Measurements from ENCODE around the gene MAP2K5. TPM values are rescaled to one million over a fixed set of nuclear protein-coding genes. Genes with fewer than 3 reads are reported as not detected.

MAP2K5 gene
- total RNA-seq, 3 donors from 2014 or later = 26.4 to 36.4 (median 30.3) TPM

DNA sequence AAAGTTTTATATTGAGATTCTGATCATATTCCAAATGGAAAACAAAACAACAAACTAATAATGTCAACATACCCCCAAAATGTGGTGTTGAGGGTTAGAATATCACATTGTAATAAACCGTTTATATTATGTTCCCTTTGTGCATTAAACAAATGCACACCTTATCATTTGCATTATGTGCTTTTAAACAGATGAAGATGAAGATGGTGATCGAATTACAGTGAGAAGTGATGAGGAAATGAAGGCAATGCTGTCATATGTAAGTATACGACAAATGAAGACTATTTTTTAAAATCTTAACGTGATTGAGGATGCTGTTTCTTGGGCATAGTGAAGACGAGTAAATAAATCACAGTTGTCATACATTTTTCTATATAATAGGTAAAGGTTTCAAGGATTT lies 20.6 kb downstream of the MAP2K5 start:
- intact Hi-C loops (cut with DNase I, micrococcal nuclease) = no loop called here
- H3K4me1 ChIP-seq (ENCODE audit: low read depth) = no peaks in the 10 kb centered on the region
- ATAC-seq (no peak), DNase-seq (no peak)
- TF ChIP-seq, protein P1, sequence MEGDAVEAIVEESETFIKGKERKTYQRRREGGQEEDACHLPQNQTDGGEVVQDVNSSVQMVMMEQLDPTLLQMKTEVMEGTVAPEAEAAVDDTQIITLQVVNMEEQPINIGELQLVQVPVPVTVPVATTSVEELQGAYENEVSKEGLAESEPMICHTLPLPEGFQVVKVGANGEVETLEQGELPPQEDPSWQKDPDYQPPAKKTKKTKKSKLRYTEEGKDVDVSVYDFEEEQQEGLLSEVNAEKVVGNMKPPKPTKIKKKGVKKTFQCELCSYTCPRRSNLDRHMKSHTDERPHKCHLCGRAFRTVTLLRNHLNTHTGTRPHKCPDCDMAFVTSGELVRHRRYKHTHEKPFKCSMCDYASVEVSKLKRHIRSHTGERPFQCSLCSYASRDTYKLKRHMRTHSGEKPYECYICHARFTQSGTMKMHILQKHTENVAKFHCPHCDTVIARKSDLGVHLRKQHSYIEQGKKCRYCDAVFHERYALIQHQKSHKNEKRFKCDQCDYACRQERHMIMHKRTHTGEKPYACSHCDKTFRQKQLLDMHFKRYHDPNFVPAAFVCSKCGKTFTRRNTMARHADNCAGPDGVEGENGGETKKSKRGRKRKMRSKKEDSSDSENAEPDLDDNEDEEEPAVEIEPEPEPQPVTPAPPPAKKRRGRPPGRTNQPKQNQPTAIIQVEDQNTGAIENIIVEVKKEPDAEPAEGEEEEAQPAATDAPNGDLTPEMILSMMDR (IDR thresholded peaks at IDR 0.05) = no peak
- no peak overlapping the region for H3K4me3 ChIP-seq
- H3K36me3 ChIP-seq (ENCODE audit: low read depth) = no peaks in the 10 kb centered on the region
- no peaks in the 10 kb centered on the region for H3K9me3 ChIP-seq

DNA sequence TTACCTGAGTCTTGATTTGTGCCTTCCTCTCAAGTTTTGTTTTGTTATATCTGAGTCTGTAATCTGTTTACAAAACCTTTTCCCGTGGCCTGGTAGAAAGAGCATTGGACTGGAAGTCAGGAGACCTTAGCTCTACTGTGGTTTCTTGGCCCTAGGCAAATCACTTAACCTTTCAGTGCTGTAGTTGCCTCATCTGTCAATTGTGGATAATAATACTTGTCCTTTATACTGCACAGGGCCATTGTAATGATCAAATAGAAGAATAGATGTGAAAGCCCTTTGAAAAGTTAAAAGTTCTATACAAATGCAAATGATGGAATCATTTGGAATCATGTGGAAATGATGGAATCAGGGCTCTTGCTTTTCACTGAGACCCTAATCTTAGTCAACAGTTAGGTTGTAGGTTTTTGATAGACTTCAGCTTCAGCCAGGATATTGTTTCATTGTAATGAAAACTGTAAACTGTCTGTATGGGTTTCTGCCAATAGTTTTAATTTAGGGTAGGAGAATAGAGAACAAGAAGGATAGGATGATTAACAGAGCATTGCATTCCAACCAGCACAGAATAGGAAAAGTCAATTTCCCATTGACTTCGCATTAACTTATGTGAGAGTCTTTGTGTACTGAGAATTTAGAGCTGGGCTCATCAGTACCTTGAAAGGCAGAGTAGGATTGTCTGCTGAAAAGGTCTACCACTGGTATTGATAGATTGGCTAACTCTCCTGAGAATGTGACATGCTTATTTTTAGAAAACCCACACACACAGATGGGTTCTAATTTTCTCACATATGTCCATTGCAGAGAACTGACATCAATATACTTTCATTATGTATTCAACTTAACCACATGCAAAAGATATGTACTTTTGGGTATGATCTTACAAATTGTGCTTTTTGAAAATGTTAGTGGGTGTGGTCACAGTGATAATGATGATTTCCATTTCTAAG lies 21.8 kb downstream of the MAP2K5 start:
- intact Hi-C loops (cut with DNase I, micrococcal nuclease) = no loop called here
- no peaks in the 10 kb centered on the region for H3K9me3 ChIP-seq
- DNase-seq (no peak), ATAC-seq (no peak)
- TF ChIP-seq, protein P1 (IDR thresholded peaks at IDR 0.05) = no peak
- H3K36me3 ChIP-seq (ENCODE audit: low read depth) = no peaks in the 10 kb centered on the region
- H3K4me1 ChIP-seq (ENCODE audit: low read depth) = peaks cover 3% of the 10 kb centered on the region
- H3K4me3 ChIP-seq = no peak overlapping the region

DNA sequence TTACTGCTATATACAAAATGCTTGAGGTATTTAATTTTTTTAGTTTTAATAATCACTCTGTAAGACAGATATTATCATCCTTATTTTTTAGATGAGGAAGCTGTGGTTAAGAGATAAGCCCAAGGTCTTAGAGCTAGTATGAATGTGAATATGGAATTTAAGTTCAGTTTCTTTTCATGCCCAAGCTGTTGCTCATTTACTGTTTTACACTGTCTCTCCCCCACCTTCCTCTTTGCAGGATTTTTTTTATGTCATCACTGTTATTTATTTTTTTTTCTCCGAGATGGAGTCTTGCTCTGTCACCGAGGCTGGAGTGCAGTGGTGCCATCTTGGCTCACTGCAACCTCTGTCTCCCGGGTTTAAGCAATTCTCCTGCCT lies 22.5 kb downstream of the MAP2K5 start:
- ATAC-seq = no peak
- intact Hi-C loops (cut with DNase I, micrococcal nuclease) = no loop called here
- peaks cover 10% of the 10 kb centered on the region for H3K4me1 ChIP-seq (ENCODE audit: low read depth)
- no peak for DNase-seq
- no peaks in the 10 kb centered on the region for H3K36me3 ChIP-seq (ENCODE audit: low read depth)
- TF ChIP-seq, protein P1 (IDR thresholded peaks at IDR 0.05) = no peak
- no peaks in the 10 kb centered on the region for H3K9me3 ChIP-seq
- no peak overlapping the region for H3K4me3 ChIP-seq

DNA sequence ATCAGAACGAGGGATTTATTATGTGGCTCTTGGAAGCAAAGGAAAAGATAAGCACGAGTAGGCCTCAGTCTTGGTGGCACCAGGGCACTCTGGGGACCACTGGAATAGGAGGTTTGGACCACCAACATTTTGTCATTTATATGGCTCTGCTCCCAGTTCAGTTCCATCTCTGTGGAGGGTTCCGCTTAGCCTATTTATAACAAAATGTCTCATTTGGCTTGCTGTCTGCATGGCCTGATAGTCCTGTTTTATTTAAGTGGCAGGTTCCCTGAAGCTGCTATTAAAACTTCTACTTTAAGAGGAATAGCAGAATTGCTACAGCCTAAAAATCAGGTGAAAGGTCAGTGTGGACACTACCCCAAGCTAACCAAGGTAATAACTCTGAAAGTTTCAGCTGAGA lies 27.2 kb downstream of the MAP2K5 start:
- Histone ChIP-seq H3K4me3 (no peak overlapping the region), H3K4me1 (ENCODE audit: low read depth) (peaks cover 24% of the 10 kb centered on the region), H3K9me3 (no peaks in the 10 kb centered on the region), H3K36me3 (ENCODE audit: low read depth) (no peaks in the 10 kb centered on the region)
- intact Hi-C loops (cut with DNase I, micrococcal nuclease) = no loop called here
- ATAC-seq (no peak), DNase-seq (no peak)
- TF ChIP-seq, protein P1 (IDR thresholded peaks at IDR 0.05) = no peak

DNA sequence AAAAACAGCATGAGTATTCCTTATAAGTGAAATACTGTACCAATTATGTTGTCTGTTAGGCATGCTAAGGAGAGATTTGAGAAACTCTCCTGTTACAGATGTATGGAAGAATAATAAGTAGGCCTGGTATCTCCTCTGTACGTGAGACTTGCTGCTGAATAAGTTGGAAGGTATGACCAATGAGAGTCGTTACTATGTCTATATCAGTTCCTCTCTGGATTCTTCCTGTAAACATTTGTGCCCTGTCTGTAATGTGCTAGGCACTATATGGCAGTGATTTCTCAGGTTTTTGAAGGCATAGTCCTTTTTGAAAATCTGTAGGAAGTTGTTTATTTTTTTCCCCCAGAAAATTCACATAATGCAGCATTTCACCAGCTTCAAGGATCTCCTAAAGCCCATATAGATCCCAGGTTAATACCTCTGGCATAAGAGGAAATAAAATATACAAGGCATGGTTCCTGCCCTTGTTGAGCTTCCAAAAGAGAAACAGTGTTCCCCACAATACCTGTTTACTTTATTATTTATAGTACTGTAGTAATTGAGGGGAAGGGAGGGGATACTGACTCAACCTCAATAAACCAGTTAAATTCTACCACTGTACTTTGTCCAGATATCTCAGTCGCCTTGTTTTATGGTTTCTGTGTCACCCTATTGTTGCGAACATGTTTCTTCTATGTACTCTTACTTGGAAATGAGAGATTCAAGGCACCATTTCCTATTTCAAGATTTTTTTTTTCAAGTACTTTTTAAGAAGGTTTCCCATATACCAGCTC lies 28.6 kb downstream of the MAP2K5 start:
- Histone ChIP-seq H3K4me1 (ENCODE audit: low read depth) (peaks cover 24% of the 10 kb centered on the region), H3K4me3 (no peak overlapping the region), H3K36me3 (ENCODE audit: low read depth) (no peaks in the 10 kb centered on the region), H3K9me3 (no peaks in the 10 kb centered on the region)
- peak; percentile 94 for ATAC-seq
- TF ChIP-seq, protein P1 (IDR thresholded peaks at IDR 0.05) = no peak
- no peak for DNase-seq
- intact Hi-C loops (cut with DNase I, micrococcal nuclease) = no loop called here
